Liver (tissue), 9 donors: Measurements from ENCODE around the gene USP33. TPM values are rescaled to one million over a fixed set of nuclear protein-coding genes. Genes with fewer than 3 reads are reported as not detected.
"Not testable (repeated sequence)": the region's sequence is repeated elsewhere in the genome, so short reads cannot be mapped to it uniquely, and the experiment has no call there.

Experiments
- DNase-seq: peaks from one replicate; pipeline ENCODE4 v3.0.0-alpha.2; 2017; ENCODE audit warnings: low spot score
- H3K27ac ChIP-seq, 2 donors: one replicate each; pipeline ENCODE4 v1.7.0; 2013; ENCODE audit warnings: inconsistent platforms in 2 of 2, low read length in 2 of 2, control low read depth in 1 of 2, low read depth in 1 of 2, mild to moderate bottlenecking in 1 of 2
- H3K27me3 ChIP-seq, 4 donors: one replicate each; pipeline versions ENCODE4 v1.6.1 to v1.7.0; 2013; ENCODE audit warnings: low read length in 3 of 4, inconsistent platforms in 1 of 4, mild to moderate bottlenecking in 1 of 4, moderate library complexity in 1 of 4; ENCODE audit not compliant: control insufficient read depth in 4 of 4, insufficient read depth in 4 of 4
- H3K36me3 ChIP-seq, 4 donors: one replicate each; pipeline versions ENCODE4 v1.6.1 to v1.7.0; 2013; ENCODE audit warnings: low read length in 3 of 4, mild to moderate bottlenecking in 3 of 4, low read depth in 1 of 4, moderate library complexity in 1 of 4; ENCODE audit not compliant: control insufficient read depth in 4 of 4, insufficient read depth in 3 of 4
- H3K4me1 ChIP-seq, 4 donors: one replicate each; pipeline versions ENCODE4 v1.6.1 to v1.7.0; 2013; ENCODE audit warnings: low read length in 3 of 4, mild to moderate bottlenecking in 3 of 4, moderate library complexity in 1 of 4; ENCODE audit not compliant: control insufficient read depth in 4 of 4, insufficient read depth in 4 of 4
- H3K4me3 ChIP-seq, 3 donors: one replicate each; pipeline versions ENCODE4 v1.6.1 to v1.7.0; 2013; ENCODE audit warnings: low read length in 3 of 3, control low read depth in 1 of 3, low read depth in 1 of 3, mild to moderate bottlenecking in 1 of 3
- H3K9ac ChIP-seq, 2 donors: one replicate each; pipeline ENCODE4 v1.7.0; 2013; ENCODE audit warnings: low read length in 2 of 2, mild to moderate bottlenecking in 2 of 2, moderate library complexity in 2 of 2, control low read depth in 1 of 2, low read depth in 1 of 2
- H3K9me3 ChIP-seq, 4 donors: one replicate each; pipeline versions ENCODE4 v1.6.1 to v1.7.0; 2013; ENCODE audit warnings: low read length in 3 of 4; ENCODE audit not compliant: control insufficient read depth in 4 of 4
- CTCF ChIP-seq: fragments of 150-350 bp; IDR thresholded peaks from 2 replicates; pipeline ENCODE4 v1.5.1; 2017; ENCODE audit warnings: improper control_type of control experiment, low read depth, low read length; ENCODE audit not compliant: missing input control
- EGR1 ChIP-seq, 2 donors: IDR thresholded peaks; 2 replicates each; pipeline ENCODE4 v1.6.1; 2016 to 2018; ENCODE audit warnings: antibody characterized with exemption in 2 of 2, low read depth in 2 of 2
- GABPA ChIP-seq, 2 donors: IDR thresholded peaks in 1 of 2; conservative IDR thresholded peaks in 1 of 2; 2 replicates each; pipeline ENCODE4 v1.6.1; 2016; ENCODE audit warnings: antibody characterized with exemption in 2 of 2, mild to moderate bottlenecking in 1 of 2, moderate library complexity in 1 of 2
- HNF4A ChIP-seq, 2 donors: conservative IDR thresholded peaks; 2 replicates each; pipeline ENCODE4 v1.6.1; 2016; ENCODE audit warnings: antibody characterized with exemption in 2 of 2, mild to moderate bottlenecking in 2 of 2
- HNF4G ChIP-seq: IDR thresholded peaks from 2 replicates; pipeline ENCODE4 v1.6.1; 2016; ENCODE audit warnings: antibody characterized with exemption
- JUND ChIP-seq, 2 donors: IDR thresholded peaks; 2 replicates each; pipeline ENCODE4 v1.6.1; 2016; ENCODE audit warnings: antibody characterized with exemption in 2 of 2
- MAX ChIP-seq: IDR thresholded peaks from 2 replicates; pipeline ENCODE4 v1.6.1; 2016; ENCODE audit warnings: antibody characterized with exemption
- NR2F2 ChIP-seq: IDR thresholded peaks from 2 replicates; pipeline ENCODE4 v1.6.1; 2016; ENCODE audit warnings: antibody characterized with exemption
- REST ChIP-seq: IDR thresholded peaks from 2 replicates; pipeline ENCODE4 v1.6.1; 2016; ENCODE audit warnings: antibody characterized with exemption, mild to moderate bottlenecking
- RXRA ChIP-seq, 2 donors: IDR thresholded peaks; 2 replicates each; pipeline ENCODE4 v1.6.1; 2017 to 2018; ENCODE audit warnings: antibody characterized with exemption in 2 of 2, mild to moderate bottlenecking in 1 of 2
- SP1 ChIP-seq: IDR thresholded peaks from 2 replicates; pipeline ENCODE4 v1.6.1; 2018; ENCODE audit warnings: antibody characterized with exemption, mild to moderate bottlenecking
- ZBTB33 ChIP-seq: IDR thresholded peaks from 2 replicates; pipeline ENCODE4 v1.6.1; 2016; ENCODE audit warnings: antibody characterized with exemption
- WGBS: extraction: QIAGEN DNeasy Blood & Tissue Kit; methylation state at CpG from one replicate; pipeline ENCODE4 v1.1.7; 2013; 5-methylcytosine and 5-hydroxymethylcytosine counted together
- polyA plus RNA-seq, 2 donors: library from polyadenylated mRNA; stranded (reverse) in 1 of 2; unstranded in 1 of 2; fragments of 200-250 nt in 1 of 2; fragments of >200 nt in 1 of 2; fragmentation: Nextera tagmentation in 1 of 2; extraction: Ambion mirVana in 1 of 2; gene quantifications; one replicate each; pipeline versions ENCODE4 v1.2.1 to v1.2.3, GENCODE V29; 2013 to 2015
- total RNA-seq, 2 donors: library from RNA; depleted of rRNA; stranded (reverse); fragments of >200 nt; gene quantifications; one replicate each; pipeline ENCODE4 v1.2.3, GENCODE V29; 2014
- donor health status: healthy.
- donor health status: healthy.
- donor health status: healthy.
- donor health status: healthy.
- donor health status: healthy.

Gene USP33
- total and polyA plus RNA-seq, 4 donors = 9.2 to 50.5 (median 28.3) TPM

- H3K9ac ChIP-seq = no peak overlapping the region
- 98% methylated on average over 3 of the region's 3 CpGs for WGBS
- H3K4me3 ChIP-seq = no peak overlapping the region
- TF ChIP-seq HNF4G = no peak
- TF ChIP-seq EGR1 (IDR thresholded peaks at IDR 0.05; ENCODE audit: low read depth in 2 of 2) = no peak
- no peak for TF ChIP-seq RXRA (IDR thresholded peaks at IDR 0.05)
- TF ChIP-seq CTCF = no peak
- no peak for TF ChIP-seq REST
- TF ChIP-seq MAX = no peak
- TF ChIP-seq HNF4A (conservative IDR thresholded peaks at IDR 0.05) = no peak
- TF ChIP-seq SP1 = no peak
- no peak for TF ChIP-seq GABPA (IDR thresholded peaks at IDR 0.05 in 1 of 2, conservative IDR thresholded peaks at IDR 0.05 in 1 of 2)
- H3K36me3 ChIP-seq = peaks cover 0 to 6% (median 3%) of the 10 kb centered on the region in 4 donors
- no peaks in the 10 kb centered on the region for H3K27me3 ChIP-seq
- H3K27ac ChIP-seq = no peak overlapping the region
- no peak for DNase-seq
- H3K9me3 ChIP-seq = no peaks in the 10 kb centered on the region
- no peaks in the 10 kb centered on the region for H3K4me1 ChIP-seq
Measured at GRCh38 chr1:77794550-77794949, 34.9 kb upstream of the USP33 start.

- H3K4me3 ChIP-seq, H3K4me1 ChIP-seq, H3K9ac ChIP-seq, H3K9me3 ChIP-seq, DNase-seq, H3K27me3 ChIP-seq, H3K27ac ChIP-seq: not testable (repeated sequence)
- 98% methylated on average over 2 of the region's 2 CpGs for WGBS
- H3K36me3 ChIP-seq = peaks cover 3 to 16% (median 8%) of the 10 kb centered on the region in 4 donors
Measured at GRCh38 chr1:77786093-77786741, 26.6 kb upstream of the USP33 start.

- Histone ChIP-seq H3K36me3 (peaks cover 0 to 12% (median 6%) of the 10 kb centered on the region in 4 donors), H3K27ac (no peak overlapping the region), H3K4me3 (no peak overlapping the region), H3K9ac (no peak overlapping the region), H3K4me1 (peaks cover 0 to 11% (median 3%) of the 10 kb centered on the region in 4 donors), H3K27me3 (no peaks in the 10 kb centered on the region), H3K9me3 (no peaks in the 10 kb centered on the region)
- WGBS = 79% methylated on average over 2 of the region's 2 CpGs
- TF ChIP-seq GABPA (IDR thresholded peaks at IDR 0.05 in 1 of 2, conservative IDR thresholded peaks at IDR 0.05 in 1 of 2) (no peak), RXRA (IDR thresholded peaks at IDR 0.05) (no peak), NR2F2 (no peak), JUND (IDR thresholded peaks at IDR 0.05) (no peak), SP1 (no peak), ZBTB33 (no peak), HNF4G (no peak)
- DNase-seq = no peak
Measured at GRCh38 chr1:77783141-77783540, 23.5 kb upstream of the USP33 start.
